ENCODE measurements around the gene USP34. TPM values are rescaled to one million over a fixed set of nuclear protein-coding genes. Genes with fewer than 3 reads are reported as not detected.

The USP34 gene
- total and polyA plus RNA-seq, 9 of the 15 experiments (the other 6 are each of a cell fraction or from before 2014, with no cell fraction given), result 19.8 to 108 (median 67.8) TPM

GRCh38 chr2:61470965-61471904, at the start of gene USP34 (continued):
- TF ChIP-seq ATF2 (CRISPR knock-in tag; IDR thresholded peaks at IDR 0.05) (no peak), ARID2 (IDR thresholded peaks at IDR 0.05) (no peak), NKRF (IDR thresholded peaks at IDR 0.05; ENCODE audit: borderline replicate concordance) (no peak; the same call in 1 of the 2 replicates), CBX8 (IDR thresholded peaks at IDR 0.05; ENCODE audit: borderline replicate concordance, extremely low read depth, low read depth, low read length, poor library complexity, severe bottlenecking) (no peak), HDAC6 (IDR thresholded peaks at IDR 0.05; ENCODE audit: low read depth, low read length) (no peak), ARID1B (IDR thresholded peaks at IDR 0.05) (peak; percentile 37), GTF2B (IDR thresholded peaks at IDR 0.05; ENCODE audit: extremely low read depth, insufficient read length) (no peak), POLR2H (tag; IDR thresholded peaks at IDR 0.05; ENCODE audit: low read depth) (peak; percentile 87), PRPF4 (IDR thresholded peaks at IDR 0.05; ENCODE audit: insufficient read depth, low read depth, low read length, poor library complexity, severe bottlenecking) (peak; percentile 29), DLX4 (CRISPR knock-in tag; IDR thresholded peaks at IDR 0.05) (no peak), ZNF354B (CRISPR knock-in tag; IDR thresholded peaks at IDR 0.05) (no peak), SLC30A9 (CRISPR knock-in tag; IDR thresholded peaks at IDR 0.05) (no peak), CCNT2 (IDR thresholded peaks at IDR 0.05; ENCODE audit: borderline replicate concordance, extremely low read depth, insufficient read length, low read depth, low read length) (peak; percentile 34), GABPA (tag; conservative IDR thresholded peaks at IDR 0.05; ENCODE audit: low read depth) (peak; percentile 94), NFIX (CRISPR knock-in tag; IDR thresholded peaks at IDR 0.05; ENCODE audit: low read depth) (no peak), GTF2A2 (tag; IDR thresholded peaks at IDR 0.05) (no peak), KLF1 (tag; IDR thresholded peaks at IDR 0.05) (no peak), POLR2AphosphoS2 (IDR thresholded peaks at IDR 0.05; ENCODE audit: low read length) (no peak), HES1 (IDR thresholded peaks at IDR 0.05; ENCODE audit: low read depth) (peak; percentile 80), CC2D1A (IDR thresholded peaks at IDR 0.05) (no peak), GTF2F1 (IDR thresholded peaks at IDR 0.05; ENCODE audit: low read depth, low read length) (no peak), SRSF1 (IDR thresholded peaks at IDR 0.05; ENCODE audit: low read depth, low read length) (no peak)

Data from K562 (cell line).